Hair follicular keratinocyte (primary cell): ENCODE data around the gene GCNT2. TPM values are rescaled to one million over a fixed set of nuclear protein-coding genes. Genes with fewer than 3 reads are reported as not detected.

ENCODE experiments used
- total RNA-seq: library from RNA; depleted of rRNA; stranded (reverse); fragments of >200 nt; gene quantifications from 2 replicates; pipeline ENCODE4 v1.2.3, GENCODE V29; 2015

The GCNT2 gene
- total RNA-seq: 0.57 and 1.4 TPM in 2 replicates

DNA sequence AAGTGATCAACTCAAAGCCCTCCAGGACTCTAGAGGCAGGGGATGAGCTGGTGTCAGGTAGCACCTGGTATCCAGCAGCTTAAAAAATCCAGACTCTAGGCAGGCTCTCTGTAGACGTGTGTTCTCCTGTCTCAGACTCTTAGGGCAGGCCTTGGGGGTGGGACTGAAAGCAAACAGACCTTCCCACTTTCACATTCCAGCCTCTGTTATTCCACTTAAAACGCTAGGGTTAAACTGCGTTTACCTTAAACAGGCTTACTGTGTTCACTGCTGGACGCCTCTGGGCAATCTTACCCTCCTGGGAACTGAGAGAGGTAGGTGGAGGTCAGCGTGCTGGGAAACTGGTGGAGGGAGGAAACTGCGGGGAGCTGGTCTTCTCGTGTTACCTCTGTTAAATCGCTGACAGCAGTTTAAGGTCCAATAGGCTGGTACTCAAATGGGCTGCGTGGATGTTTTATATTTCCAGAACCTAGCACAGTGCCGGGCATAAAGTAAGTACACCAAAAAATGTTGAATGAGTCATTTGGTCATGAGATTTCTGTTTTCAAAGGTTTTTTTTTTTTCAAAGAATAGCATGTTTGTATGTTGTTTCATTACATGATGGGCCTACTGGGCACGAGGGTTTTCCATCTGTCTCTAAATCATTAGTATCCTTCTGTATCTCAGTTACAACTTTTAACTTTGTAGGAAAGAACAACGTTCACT is at the start of gene GCNT2:
Gene GCNT2, plus strand, starts transcription at position 248 of the 705 bp plus-strand sequence. CDS start 7,561 bp downstream, outside the sequence.

Other genes with a start within 250 kb of the GCNT2 start
- 28.4 and 29.2 TPM in 2 replicates for gene TFAP2A, start 106.3 kb upstream of the GCNT2 start, total RNA-seq
- 1.0 and 3.1 TPM in 2 replicates for gene C6orf52, start 173.3 kb downstream of the GCNT2 start, total RNA-seq
- 19.4 and 27.5 TPM in 2 replicates for gene PAK1IP1, start 173.6 kb downstream of the GCNT2 start, total RNA-seq
- gene TMEM14C, start 201.7 kb downstream of the GCNT2 start, total RNA-seq: 187 and 241 TPM in 2 replicates
- 76.3 and 78.1 TPM in 2 replicates for gene TMEM14B, start 226.5 kb downstream of the GCNT2 start, total RNA-seq